ENCODE data around the gene STX5. TPM values are rescaled to one million over a fixed set of nuclear protein-coding genes. Genes with fewer than 3 reads are reported as not detected.

The STX5 gene
- total RNA-seq, 1 experiment from 2014 or later: 38.3 TPM

DNA sequence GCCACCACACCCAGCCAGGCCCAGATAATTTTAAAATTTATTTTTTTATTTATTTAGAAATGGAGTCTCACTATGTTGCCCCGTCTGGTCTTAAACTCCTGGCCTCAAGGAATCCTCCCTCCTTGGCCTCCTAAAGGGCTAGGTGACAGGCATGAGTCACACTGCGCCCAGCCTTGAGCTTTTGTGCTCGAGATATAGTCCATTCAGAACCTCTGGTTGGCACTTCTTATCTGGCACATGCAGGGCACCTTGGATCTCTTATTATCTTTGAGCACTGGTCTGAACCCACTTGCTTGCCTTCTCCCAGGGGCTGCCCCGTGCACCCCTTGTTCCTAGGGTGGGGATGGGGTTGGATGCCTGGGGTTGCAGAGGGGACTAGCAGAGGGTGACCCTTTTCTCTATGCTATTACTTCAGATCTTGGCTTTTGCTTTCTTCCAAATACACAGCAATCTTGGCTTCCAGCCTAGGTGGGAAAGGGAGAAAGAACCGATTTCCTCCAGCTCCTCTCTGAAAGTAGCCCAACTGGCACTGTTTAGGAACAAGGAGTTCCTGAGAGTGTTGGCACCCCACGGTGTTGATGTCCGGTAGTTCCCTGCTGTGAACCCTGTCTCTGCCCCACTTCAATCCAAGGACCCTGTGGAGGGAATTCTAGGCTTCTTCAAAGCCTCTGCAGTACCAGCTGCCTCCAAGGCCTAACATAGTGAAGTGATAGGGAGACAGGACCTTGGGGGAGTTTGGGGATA, 47.6 kb upstream of the STX5 start:
- TF ChIP-seq, protein P1, sequence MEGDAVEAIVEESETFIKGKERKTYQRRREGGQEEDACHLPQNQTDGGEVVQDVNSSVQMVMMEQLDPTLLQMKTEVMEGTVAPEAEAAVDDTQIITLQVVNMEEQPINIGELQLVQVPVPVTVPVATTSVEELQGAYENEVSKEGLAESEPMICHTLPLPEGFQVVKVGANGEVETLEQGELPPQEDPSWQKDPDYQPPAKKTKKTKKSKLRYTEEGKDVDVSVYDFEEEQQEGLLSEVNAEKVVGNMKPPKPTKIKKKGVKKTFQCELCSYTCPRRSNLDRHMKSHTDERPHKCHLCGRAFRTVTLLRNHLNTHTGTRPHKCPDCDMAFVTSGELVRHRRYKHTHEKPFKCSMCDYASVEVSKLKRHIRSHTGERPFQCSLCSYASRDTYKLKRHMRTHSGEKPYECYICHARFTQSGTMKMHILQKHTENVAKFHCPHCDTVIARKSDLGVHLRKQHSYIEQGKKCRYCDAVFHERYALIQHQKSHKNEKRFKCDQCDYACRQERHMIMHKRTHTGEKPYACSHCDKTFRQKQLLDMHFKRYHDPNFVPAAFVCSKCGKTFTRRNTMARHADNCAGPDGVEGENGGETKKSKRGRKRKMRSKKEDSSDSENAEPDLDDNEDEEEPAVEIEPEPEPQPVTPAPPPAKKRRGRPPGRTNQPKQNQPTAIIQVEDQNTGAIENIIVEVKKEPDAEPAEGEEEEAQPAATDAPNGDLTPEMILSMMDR (IDR thresholded peaks at IDR 0.05; ENCODE audit: unreplicated experiment): no peak
- H3K27me3 Mint-ChIP-seq (ENCODE audit: unreplicated experiment): peaks cover 9% of the 10 kb centered on the region
- BruUV-seq (replicated peaks): no TSS peak
- CTCF ChIA-PET: interaction anchor here (0.8 kb wide), 1 partner anchor 92 kb away, joined by 3 read pairs; the partner anchor contains the start of gene TMEM179B
- peak overlapping the region; percentile 100 for H3K27ac Mint-ChIP-seq (ENCODE audit: unreplicated experiment)
- peak overlapping the region; percentile 100 for H3K4me3 Mint-ChIP-seq (ENCODE audit: low read depth, unreplicated experiment)
- H3K36me3 Mint-ChIP-seq (ENCODE audit: insufficient read depth, unreplicated experiment): peaks cover 79% of the 10 kb centered on the region
- DNase-seq: no peak
- H3K9me3 Mint-ChIP-seq (ENCODE audit: low read depth, unreplicated experiment): no peaks in the 10 kb centered on the region
- H3K4me1 Mint-ChIP-seq (ENCODE audit: low read depth, unreplicated experiment): peaks cover 50% of the 10 kb centered on the region
- intact Hi-C loops (cut with micrococcal nuclease; ENCODE audit: unreplicated experiment): loop anchor here (5.0 kb wide), 1 partner anchor 92 kb away; the partner anchor contains the start of gene TMEM179B

DNA sequence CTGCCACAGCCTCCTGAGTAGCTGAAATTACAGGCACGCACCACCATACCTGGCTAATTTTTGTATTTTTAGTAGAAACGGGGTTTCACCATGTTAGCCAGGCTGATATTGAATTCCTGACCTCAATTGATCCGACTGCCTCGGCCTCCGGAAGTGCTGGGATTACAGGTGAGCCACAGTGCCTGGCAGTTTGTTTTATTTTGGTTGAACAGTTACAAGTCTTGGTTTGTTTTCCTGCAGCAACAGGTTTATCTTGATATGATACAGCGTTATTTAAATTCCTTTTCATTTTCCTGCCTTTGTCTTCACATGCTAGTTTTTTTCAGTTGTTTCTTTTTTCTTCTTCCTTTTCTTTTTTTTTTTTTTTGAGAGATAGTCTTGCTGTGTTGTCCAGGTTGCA, 44.9 kb upstream of the STX5 start:
- BruUV-seq (replicated peaks): no TSS peak
- CTCF ChIA-PET: interaction anchor here (0.7 to 1.2 kb wide), 2 partner anchors 12 to 262 kb away, joined by 3 read pairs; no protein-coding TSS in a partner anchor
- TF ChIP-seq, protein P1 (IDR thresholded peaks at IDR 0.05; ENCODE audit: unreplicated experiment): no peak
- Mint-ChIP-seq H3K4me1 (ENCODE audit: low read depth, unreplicated experiment) (peaks cover 37% of the 10 kb centered on the region), H3K9me3 (ENCODE audit: low read depth, unreplicated experiment) (no peaks in the 10 kb centered on the region), H3K36me3 (ENCODE audit: insufficient read depth, unreplicated experiment) (peaks cover 52% of the 10 kb centered on the region), H3K27ac (ENCODE audit: unreplicated experiment) (peak overlapping the region; percentile 28), H3K27me3 (ENCODE audit: unreplicated experiment) (peaks cover 5% of the 10 kb centered on the region), H3K4me3 (ENCODE audit: low read depth, unreplicated experiment) (peak overlapping the region; percentile 6)
- intact Hi-C loops (cut with micrococcal nuclease; ENCODE audit: unreplicated experiment): loop anchor here (5.0 kb wide), 1 partner anchor 89 kb away; the partner anchor contains the start of gene TMEM179B
- DNase-seq: peak; percentile 40

DNA sequence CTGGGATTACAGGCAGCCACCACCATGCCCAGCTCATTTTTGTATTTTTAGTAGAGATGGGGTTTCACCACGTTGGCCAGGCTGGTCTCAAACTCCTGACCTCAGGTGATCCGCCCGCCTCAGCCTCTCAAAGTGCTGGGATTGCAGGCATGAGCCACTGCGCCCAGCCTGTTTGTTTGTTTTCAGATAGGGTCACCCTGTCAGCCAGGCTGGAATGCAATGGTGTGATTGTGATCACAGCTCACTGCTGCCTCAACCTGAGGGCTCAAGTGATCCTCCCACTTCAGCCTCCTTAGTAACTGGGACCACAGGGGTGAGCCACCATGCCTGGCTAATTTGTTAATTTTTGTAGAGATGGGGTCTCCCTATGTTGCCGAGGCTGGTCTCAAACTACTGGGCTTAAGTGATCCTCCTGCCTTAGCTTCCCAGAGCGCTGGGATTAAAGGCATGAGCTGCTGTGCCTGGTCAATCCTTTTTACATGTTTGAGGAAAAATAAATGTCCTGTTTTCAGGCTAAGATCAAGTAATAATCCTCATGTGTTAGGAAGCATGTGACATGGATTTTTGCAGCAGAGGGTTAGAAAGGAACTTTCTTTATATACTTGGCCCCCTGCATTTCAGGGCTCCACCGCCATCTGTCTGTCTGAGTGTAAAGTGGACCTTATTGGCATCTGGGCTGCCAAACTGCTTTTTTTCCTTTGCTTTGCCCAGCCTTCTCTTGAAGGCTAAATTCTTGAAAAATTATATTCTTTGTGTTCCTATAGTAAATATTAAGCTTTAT, 44.0 kb upstream of the STX5 start:
- intact Hi-C loops (cut with micrococcal nuclease; ENCODE audit: unreplicated experiment): loop anchor here (5.0 kb wide), 1 partner anchor 89 kb away; the partner anchor contains the start of gene TMEM179B
- CTCF ChIA-PET: interaction anchor here (0.6 to 1.2 kb wide), 3 partner anchors 11 to 89 kb away, joined by 3 read pairs; no protein-coding TSS in a partner anchor
- Mint-ChIP-seq H3K9me3 (ENCODE audit: low read depth, unreplicated experiment) (no peaks in the 10 kb centered on the region), H3K4me1 (ENCODE audit: low read depth, unreplicated experiment) (peaks cover 37% of the 10 kb centered on the region), H3K36me3 (ENCODE audit: insufficient read depth, unreplicated experiment) (peaks cover 44% of the 10 kb centered on the region), H3K27me3 (ENCODE audit: unreplicated experiment) (no peaks in the 10 kb centered on the region), H3K27ac (ENCODE audit: unreplicated experiment) (peak overlapping the region; percentile 28), H3K4me3 (ENCODE audit: low read depth, unreplicated experiment) (no peak overlapping the region)
- TF ChIP-seq, protein P1 (IDR thresholded peaks at IDR 0.05; ENCODE audit: unreplicated experiment): no peak
- peak; percentile 43 for DNase-seq
- BruUV-seq (replicated peaks): no TSS peak

DNA sequence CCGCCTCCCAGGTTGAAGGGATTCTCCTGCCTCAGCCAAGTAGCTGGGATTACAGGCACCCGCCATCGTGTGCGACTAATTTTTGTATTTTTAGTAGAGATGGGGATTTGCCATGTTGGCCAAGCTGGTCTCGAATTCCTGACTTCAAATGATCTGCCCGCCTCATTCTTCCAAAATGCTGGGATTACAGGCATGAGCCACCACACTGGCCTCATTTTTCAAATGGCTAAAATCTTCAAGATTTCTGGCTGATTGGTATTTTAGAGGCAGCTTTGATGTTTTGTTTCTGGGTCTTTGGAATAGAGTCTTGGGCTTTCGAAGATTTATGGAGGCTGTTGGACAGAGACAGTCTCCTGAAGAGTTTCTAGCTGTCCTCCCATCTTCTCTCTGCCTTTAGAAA, 43.0 kb upstream of the STX5 start:
- no peak overlapping the region for H3K27ac Mint-ChIP-seq (ENCODE audit: unreplicated experiment)
- CTCF ChIA-PET: interaction anchor here (0.7 kb wide), 1 partner anchor 767 kb away, joined by 3 read pairs; no protein-coding TSS in a partner anchor
- peaks cover 28% of the 10 kb centered on the region for H3K4me1 Mint-ChIP-seq (ENCODE audit: low read depth, unreplicated experiment)
- TF ChIP-seq, protein P1 (IDR thresholded peaks at IDR 0.05; ENCODE audit: unreplicated experiment): no peak
- no peak overlapping the region for H3K4me3 Mint-ChIP-seq (ENCODE audit: low read depth, unreplicated experiment)
- H3K36me3 Mint-ChIP-seq (ENCODE audit: insufficient read depth, unreplicated experiment): peaks cover 33% of the 10 kb centered on the region
- DNase-seq: no peak
- no TSS peak for BruUV-seq (replicated peaks)
- intact Hi-C loops (cut with micrococcal nuclease; ENCODE audit: unreplicated experiment): loop anchor here (5.0 kb wide), 1 partner anchor 88 kb away; the partner anchor contains the start of gene TMEM179B
- no peaks in the 10 kb centered on the region for H3K9me3 Mint-ChIP-seq (ENCODE audit: low read depth, unreplicated experiment)
- H3K27me3 Mint-ChIP-seq (ENCODE audit: unreplicated experiment): no peaks in the 10 kb centered on the region
